SH-SY5Y (cell line): ENCODE measurements around the gene RIPK4.

Source experiments
- GATA2 ChIP-seq: IDR thresholded peaks from 2 replicates; pipeline ENCODE4 v1.6.1; 2011; ENCODE audit warnings: mild to moderate bottlenecking, low read depth, low read length
- GATA3 ChIP-seq: IDR thresholded peaks from 2 replicates; pipeline ENCODE4 v1.6.1; 2011; ENCODE audit warnings: low read depth, mild to moderate bottlenecking, low read length, moderate library complexity

GRCh38 chr21:41802198-41802584, 35.3 kb upstream of the RIPK4 start:
- no peak for TF ChIP-seq GATA2
- TF ChIP-seq GATA3: no peak
